ENCODE data around the gene CAPN5. TPM values are rescaled to one million over a fixed set of nuclear protein-coding genes. Genes with fewer than 3 reads are reported as not detected.
"Not testable (repeated sequence)": the region's sequence is repeated elsewhere in the genome, so short reads cannot be mapped to it uniquely, and the experiment has no call there.

The CAPN5 gene
- total RNA-seq, 2 donors from 2014 or later, result 0.19 to 0.93 TPM

DNA sequence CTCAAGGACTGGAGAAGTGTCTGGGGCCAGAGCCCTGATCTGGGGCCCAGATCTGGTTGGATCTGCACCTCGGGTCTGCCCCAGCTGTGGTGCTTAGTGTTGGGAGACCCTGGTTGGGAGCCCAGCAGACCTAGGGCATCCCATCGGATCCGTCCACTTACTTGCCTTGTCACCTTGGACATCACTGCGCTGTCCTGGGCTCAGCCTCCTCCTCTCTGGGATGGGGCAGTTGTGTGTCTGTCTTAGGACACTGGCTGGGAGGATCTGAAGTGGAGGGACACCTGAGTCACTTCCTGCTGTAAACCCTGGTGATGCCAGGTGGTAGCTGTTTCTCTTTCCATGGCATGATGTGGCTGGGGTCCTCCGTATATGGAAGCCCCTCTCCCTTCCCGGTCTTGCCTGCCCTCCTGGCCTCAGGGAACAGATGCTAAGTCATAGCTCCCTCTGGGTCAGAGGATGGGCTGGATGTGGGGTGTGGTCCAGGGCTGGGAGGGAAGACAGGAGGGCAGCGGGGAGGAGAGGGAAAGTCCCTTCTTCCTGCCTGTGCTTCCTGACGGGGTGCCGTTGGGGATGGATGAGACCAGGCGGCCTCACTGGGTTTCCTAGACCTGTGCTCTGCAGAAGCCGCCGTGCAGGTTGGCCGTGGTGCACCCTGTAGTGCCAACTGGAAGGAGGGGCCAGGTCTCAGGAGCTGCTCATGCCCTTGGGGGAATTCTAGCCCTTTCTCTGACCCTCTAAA is 23.8 kb downstream of the CAPN5 start:
- H3K27me3 Mint-ChIP-seq, result no peaks in the 10 kb centered on the region
- H3K4me3 Mint-ChIP-seq, result no peak overlapping the region
- H3K36me3 Mint-ChIP-seq (ENCODE audit: low read depth), result no peaks in the 10 kb centered on the region
- H3K9me3 Mint-ChIP-seq, result no peaks in the 10 kb centered on the region
- peak; percentile 9 for ATAC-seq (replicated peaks)
- no peak overlapping the region for H3K27ac Mint-ChIP-seq
- H3K4me1 Mint-ChIP-seq, result peaks cover 4% of the 10 kb centered on the region

DNA sequence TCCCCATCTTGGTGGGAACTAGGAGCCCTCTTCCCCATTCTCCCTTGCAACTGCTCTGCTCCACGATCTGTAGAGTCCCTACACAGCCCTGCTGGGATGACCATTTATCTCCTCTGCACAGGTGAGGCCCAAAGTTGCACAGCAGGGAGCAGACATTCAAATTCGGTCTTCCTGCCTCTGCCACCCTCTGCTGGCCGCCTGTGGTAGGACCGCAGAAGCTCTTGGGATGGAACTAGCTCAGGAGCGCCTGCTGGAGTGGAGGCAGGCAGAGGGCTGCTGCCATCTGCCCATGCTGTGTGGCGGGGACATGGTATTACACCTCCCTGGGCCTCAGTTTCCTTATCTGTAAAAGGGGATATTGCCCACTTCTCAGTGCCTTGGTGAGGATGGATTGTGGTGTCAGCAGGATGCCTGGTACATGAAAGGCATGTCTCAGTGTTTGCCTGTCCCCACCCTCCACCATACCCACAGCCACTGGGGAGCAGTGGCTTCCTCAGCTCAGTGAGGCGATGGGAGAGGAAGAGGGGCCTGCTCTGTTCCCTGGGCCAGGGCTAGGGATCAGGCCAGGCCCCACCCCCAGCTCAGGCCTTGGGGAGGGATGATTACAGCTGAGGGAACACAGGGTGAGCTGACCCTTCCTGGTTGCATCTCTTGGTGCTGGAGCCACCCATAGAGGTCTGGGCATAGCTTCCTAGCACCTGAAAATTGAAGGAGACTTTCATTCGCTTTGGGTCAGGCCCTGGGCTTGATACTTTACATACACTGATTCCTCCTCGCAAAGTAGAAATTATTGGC is 24.6 kb downstream of the CAPN5 start:
- H3K27me3 Mint-ChIP-seq, result no peaks in the 10 kb centered on the region
- H3K9me3 Mint-ChIP-seq, result no peaks in the 10 kb centered on the region

DNA sequence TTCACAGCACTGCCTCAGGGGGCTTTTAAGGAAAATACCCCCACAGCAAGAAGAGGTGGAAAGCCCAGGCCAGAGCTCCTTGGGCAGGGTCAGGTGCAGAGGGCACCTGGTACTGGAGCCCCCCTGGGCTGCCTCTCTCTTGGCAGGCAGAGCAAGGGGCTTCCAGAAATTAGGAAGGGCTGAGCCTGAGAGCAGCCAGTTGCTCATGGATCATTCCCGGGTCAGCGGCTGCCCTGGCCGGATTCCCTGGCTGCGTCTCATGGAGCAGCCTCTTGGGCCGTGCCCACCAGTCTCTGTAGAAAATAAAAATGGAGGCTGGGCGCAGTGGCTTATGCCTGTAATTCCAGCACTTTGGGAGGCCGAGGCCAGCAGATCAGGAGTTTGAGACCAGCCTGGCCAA is 25.6 kb downstream of the CAPN5 start:
- Mint-ChIP-seq H3K36me3 (ENCODE audit: low read depth) (no peaks in the 10 kb centered on the region), H3K4me3 (no peak overlapping the region), H3K27ac (no peak overlapping the region), H3K4me1 (peaks cover 4% of the 10 kb centered on the region), H3K27me3 (no peaks in the 10 kb centered on the region), H3K9me3 (no peaks in the 10 kb centered on the region)
- ATAC-seq (replicated peaks), result no peak

More for the DNA sequence above, 24.6 kb downstream of the CAPN5 start:
- Mint-ChIP-seq H3K4me3 (no peak overlapping the region), H3K4me1 (peaks cover 4% of the 10 kb centered on the region), H3K27ac (no peak overlapping the region), H3K36me3 (ENCODE audit: low read depth) (no peaks in the 10 kb centered on the region)
- ATAC-seq (replicated peaks), result peak; percentile 93

DNA sequence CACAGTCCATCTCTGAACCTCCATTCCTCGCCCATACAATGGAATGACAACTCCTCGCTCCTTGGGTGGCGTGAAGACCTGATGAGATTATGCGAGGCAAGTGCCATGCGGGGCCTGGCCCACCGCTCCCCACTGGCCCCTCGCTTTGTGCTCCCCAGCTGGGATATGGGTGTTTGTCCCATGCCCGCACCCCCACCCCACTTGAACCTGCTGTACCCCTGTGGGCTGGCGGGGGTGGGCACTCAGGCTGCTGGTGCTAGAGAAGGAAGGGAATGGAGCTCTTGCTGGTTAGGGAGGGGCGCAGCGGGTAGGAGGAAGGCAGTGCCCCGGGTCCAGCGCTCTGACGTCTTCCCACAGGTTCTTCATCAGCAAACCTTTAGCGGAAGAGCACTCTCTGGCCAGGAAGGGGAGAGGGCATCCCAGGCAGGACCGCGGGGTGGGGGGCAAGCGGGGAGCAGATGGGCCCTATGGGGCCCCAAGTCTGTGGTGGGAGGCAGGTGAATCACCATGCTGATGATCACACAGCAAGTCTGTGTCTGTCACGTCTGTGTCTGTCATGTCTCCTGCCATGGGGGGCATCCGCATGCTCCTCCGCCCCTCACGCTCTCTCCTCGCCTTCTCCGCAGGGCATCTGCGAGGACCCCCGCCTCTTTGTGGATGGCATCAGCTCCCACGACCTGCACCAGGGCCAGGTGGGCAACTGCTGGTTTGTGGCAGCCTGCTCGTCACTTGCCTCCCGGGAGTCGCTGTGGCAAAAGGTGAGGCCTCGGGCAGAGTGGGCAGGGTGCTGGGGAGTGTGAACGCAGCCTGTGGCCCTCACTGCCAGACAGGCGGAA is 26.5 kb downstream of the CAPN5 start:
- H3K27ac Mint-ChIP-seq, result no peak overlapping the region
- no peaks in the 10 kb centered on the region for H3K36me3 Mint-ChIP-seq (ENCODE audit: low read depth)
- H3K27me3 Mint-ChIP-seq, result no peaks in the 10 kb centered on the region
- no peaks in the 10 kb centered on the region for H3K9me3 Mint-ChIP-seq
- H3K4me1 Mint-ChIP-seq, result peaks cover 4% of the 10 kb centered on the region
- no peak for ATAC-seq (replicated peaks)
- no peak overlapping the region for H3K4me3 Mint-ChIP-seq

DNA sequence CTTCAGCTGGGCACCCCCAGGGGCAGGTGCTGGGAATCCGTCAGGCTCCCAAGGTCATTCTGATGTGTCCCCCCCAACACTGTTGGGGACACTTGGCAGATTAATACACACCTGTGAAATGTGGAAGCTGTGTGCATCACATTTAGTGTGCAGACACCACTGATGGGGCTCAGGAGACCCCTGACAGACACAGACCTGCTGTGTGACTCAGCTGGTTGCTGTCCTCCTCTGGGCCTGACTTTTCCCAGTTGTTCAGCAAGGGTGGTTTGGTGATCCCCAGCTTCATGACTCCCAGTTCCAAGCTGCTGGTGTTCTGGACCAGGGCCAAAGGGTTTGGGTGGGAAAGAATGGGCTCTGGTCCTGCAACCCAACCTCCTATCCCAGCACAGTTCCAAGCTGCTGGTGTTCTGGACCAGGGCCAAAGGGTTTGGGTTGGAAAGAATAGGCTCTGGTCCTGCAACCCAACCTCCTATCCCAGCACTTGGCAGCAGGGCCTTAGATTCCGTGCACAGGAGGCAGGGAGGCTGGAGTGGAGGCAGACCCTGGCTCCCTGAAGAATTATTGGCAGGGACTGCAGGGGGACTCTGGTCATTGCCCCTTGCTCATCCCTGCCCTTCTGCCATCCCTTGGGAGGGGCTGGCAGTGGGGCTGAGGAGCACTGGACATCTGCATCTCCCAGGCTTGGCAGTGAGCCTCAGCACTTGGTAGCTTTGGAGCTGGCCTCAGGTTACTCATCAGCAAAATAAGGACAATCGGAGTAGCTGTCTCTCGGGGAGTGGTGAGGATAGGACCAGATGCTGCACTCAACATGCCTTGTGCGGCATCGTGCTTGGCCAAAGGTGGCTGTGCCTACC is 27.4 kb downstream of the CAPN5 start:
- Mint-ChIP-seq H3K27me3 (no peaks in the 10 kb centered on the region), H3K36me3 (ENCODE audit: low read depth) (no peaks in the 10 kb centered on the region), H3K9me3 (no peaks in the 10 kb centered on the region), H3K4me1 (peaks cover 4% of the 10 kb centered on the region), H3K27ac (no peak overlapping the region), H3K4me3 (no peak overlapping the region)
- ATAC-seq (replicated peaks), result no peak

DNA sequence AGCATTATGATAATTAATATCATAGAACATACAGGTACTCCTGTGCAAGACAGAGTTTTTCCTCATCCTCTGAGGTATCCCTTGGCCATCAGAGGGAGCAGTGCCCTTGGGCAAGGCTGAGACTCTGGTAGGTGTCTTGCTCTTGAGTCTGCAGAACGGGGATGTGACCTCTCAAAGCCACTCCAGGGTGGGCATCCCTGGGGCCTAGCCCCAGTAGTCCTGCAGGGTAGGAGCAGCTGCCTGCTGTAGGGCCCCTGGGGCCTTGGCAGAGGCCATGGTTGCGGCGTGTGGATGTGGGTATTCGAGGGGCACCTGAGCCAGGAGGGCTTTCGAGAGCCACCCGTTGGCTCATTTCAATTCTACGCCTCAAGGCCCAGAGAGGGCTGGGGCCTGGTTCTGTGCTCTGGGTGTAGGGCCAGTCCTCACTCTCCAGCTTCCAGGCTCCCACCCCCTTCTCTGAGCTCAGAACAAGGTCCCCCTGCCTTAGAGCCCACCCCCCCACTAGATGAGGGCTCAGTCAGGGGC is 28.1 kb downstream of the CAPN5 start:
- Mint-ChIP-seq H3K4me3 (no peak overlapping the region), H3K9me3 (no peaks in the 10 kb centered on the region), H3K4me1 (peaks cover 4% of the 10 kb centered on the region), H3K36me3 (ENCODE audit: low read depth) (no peaks in the 10 kb centered on the region), H3K27ac (no peak overlapping the region), H3K27me3 (no peaks in the 10 kb centered on the region)
- ATAC-seq (replicated peaks), result no peak

GRCh38 chr11:77095551-77096490 is 29.1 kb downstream of the CAPN5 start:
- Mint-ChIP-seq H3K4me3 (no peak overlapping the region), H3K4me1 (peaks cover 4% of the 10 kb centered on the region), H3K27me3 (no peaks in the 10 kb centered on the region), H3K27ac (no peak overlapping the region), H3K36me3 (ENCODE audit: low read depth) (no peaks in the 10 kb centered on the region), H3K9me3 (no peaks in the 10 kb centered on the region)
- no peak for ATAC-seq (replicated peaks)

GRCh38 chr11:77096591-77097019 is 29.8 kb downstream of the CAPN5 start:
- ATAC-seq (replicated peaks), result no peak
- Mint-ChIP-seq H3K4me3 (no peak overlapping the region), H3K4me1 (no peaks in the 10 kb centered on the region), H3K9me3 (no peaks in the 10 kb centered on the region), H3K27me3 (no peaks in the 10 kb centered on the region), H3K36me3 (ENCODE audit: low read depth) (no peaks in the 10 kb centered on the region), H3K27ac (no peak overlapping the region)

- not testable (repeated sequence) for H3K27ac Mint-ChIP-seq; H3K27me3 Mint-ChIP-seq; ATAC-seq (replicated peaks); H3K4me3 Mint-ChIP-seq; H3K9me3 Mint-ChIP-seq; H3K36me3 Mint-ChIP-seq (ENCODE audit: low read depth); H3K4me1 Mint-ChIP-seq
Measured at GRCh38 chr11:77097180-77097579, 30.4 kb downstream of the CAPN5 start.

DNA sequence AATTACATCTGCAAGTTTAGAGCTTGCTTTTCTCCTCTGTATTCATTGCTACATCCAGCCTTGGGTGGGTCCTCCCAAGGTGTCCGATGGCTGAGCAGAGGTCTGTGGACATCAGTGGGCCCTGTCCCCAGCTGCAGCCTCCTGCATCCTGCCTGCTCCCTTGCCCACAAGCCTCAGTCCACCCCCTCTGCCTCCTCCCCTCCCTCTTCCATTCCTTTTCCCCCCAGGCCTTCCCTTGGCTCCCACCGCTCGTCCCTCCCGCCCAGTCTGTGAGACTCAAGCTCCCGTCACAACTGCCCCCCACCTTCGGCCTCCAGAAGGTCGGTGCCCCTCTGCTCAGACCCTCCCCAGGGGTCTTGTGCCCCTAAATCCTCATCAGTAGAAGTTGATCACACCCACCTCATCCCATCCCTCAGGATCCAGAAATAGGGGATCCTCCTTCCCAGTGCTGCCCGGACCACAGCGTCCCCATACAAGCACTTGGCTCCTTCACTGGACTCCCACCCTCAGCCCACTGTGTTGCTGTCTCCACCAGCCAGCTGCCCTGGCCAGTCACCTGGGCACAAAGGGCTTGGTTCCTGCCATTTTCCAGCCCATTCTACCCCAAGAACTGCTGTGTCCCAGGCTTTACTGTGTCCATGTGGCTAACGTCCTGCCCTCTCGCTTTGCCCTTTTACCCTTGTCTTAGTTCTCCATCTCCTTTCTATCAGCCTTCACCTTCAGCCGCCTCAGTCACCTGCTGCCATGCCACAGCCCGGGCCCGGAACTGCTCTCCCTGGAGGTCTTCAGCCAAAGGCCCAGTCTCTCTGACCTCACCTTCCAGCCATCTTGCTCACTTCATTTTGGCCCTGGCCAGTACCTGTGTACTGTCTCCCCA is 33.6 kb downstream of the CAPN5 start:
- Mint-ChIP-seq H3K4me1 (no peaks in the 10 kb centered on the region), H3K4me3 (no peak overlapping the region), H3K27ac (no peak overlapping the region), H3K9me3 (no peaks in the 10 kb centered on the region), H3K27me3 (no peaks in the 10 kb centered on the region), H3K36me3 (ENCODE audit: low read depth) (no peaks in the 10 kb centered on the region)
- ATAC-seq (replicated peaks), result no peak

GRCh38 chr11:77101043-77101537 is 34.3 kb downstream of the CAPN5 start:
- H3K36me3 Mint-ChIP-seq (ENCODE audit: low read depth), result no peaks in the 10 kb centered on the region
- H3K27ac Mint-ChIP-seq, result no peak overlapping the region
- peak; percentile 23 for ATAC-seq (replicated peaks)

More at GRCh38 chr11:77101043-77101537, 34.3 kb downstream of the CAPN5 start:
- Mint-ChIP-seq H3K4me3 (no peak overlapping the region), H3K4me1 (no peaks in the 10 kb centered on the region), H3K27me3 (no peaks in the 10 kb centered on the region), H3K9me3 (no peaks in the 10 kb centered on the region)
